Mesodermal cell (in vitro differentiated cells): Measurements from ENCODE around the gene GDPD5.

Experiments used
- H3K27ac ChIP-seq: 2 replicates; pipeline ENCODE4 v1.7.0; 2013; ENCODE audit warnings: mild to moderate bottlenecking, low read depth, low read length, moderate library complexity; ENCODE audit not compliant: severe bottlenecking
- H3K36me3 ChIP-seq: 2 replicates; pipeline ENCODE4 v1.7.1; 2013; ENCODE audit warnings: mild to moderate bottlenecking, low read length, moderate library complexity; ENCODE audit not compliant: control insufficient read depth, insufficient read depth
- H3K4me1 ChIP-seq: one replicate; pipeline ENCODE4 v1.7.1; 2013; ENCODE audit warnings: mild to moderate bottlenecking, low read length; ENCODE audit not compliant: insufficient read depth, control insufficient read depth, poor library complexity, severe bottlenecking
- H3K4me3 ChIP-seq: 2 replicates; pipeline ENCODE4 v1.7.0; 2013; ENCODE audit warnings: low read length, control low read depth, mild to moderate bottlenecking; ENCODE audit not compliant: insufficient read depth, poor library complexity, severe bottlenecking; ENCODE audit errors: extremely low read depth
- H3K9me3 ChIP-seq: 2 replicates; pipeline ENCODE4 v1.7.1; 2013; ENCODE audit warnings: mild to moderate bottlenecking, low read length, moderate library complexity; ENCODE audit not compliant: control insufficient read depth
- WGBS, 2 experiments: methylation state at CpG; one replicate each; pipeline ENCODE4 v1.1.5; 2013; ENCODE audit warnings: missing lambda C conversion rate in 2 of 2; ENCODE audit not compliant: insufficient coverage in 2 of 2; 5-methylcytosine and 5-hydroxymethylcytosine counted together

The GDPD5 gene

GRCh38 chr11:75522286-75523044 lies 3.3 kb downstream of the GDPD5 start:
- Histone ChIP-seq H3K9me3 (no peaks in the 10 kb centered on the region), H3K27ac (no peak overlapping the region), H3K4me1 (no peaks in the 10 kb centered on the region), H3K4me3 (no peak overlapping the region), H3K36me3 (no peaks in the 10 kb centered on the region)
- 90 to 91% methylated on average over 5 to 7 of the region's 7 CpGs for WGBS, 2 experiments

- H3K27ac ChIP-seq = no peak overlapping the region
- WGBS, 2 experiments = 91 to 96% methylated on average over 5 to 7 of the region's 7 CpGs
- H3K4me1 ChIP-seq = no peaks in the 10 kb centered on the region
- H3K36me3 ChIP-seq = no peaks in the 10 kb centered on the region
- H3K9me3 ChIP-seq = peaks cover 6% of the 10 kb centered on the region
- no peak overlapping the region for H3K4me3 ChIP-seq
Observed at GRCh38 chr11:75520688-75521087, 5.1 kb downstream of the GDPD5 start.

- no peaks in the 10 kb centered on the region for H3K36me3 ChIP-seq
- no peaks in the 10 kb centered on the region for H3K4me1 ChIP-seq
- H3K9me3 ChIP-seq = peaks cover 6% of the 10 kb centered on the region
- no peak overlapping the region for H3K27ac ChIP-seq
- no peak overlapping the region for H3K4me3 ChIP-seq
- WGBS, 2 experiments = 70 to 80% methylated on average over 4 to 8 of the region's 9 CpGs
Observed at GRCh38 chr11:75518771-75519653, 6.7 kb downstream of the GDPD5 start.

GRCh38 chr11:75518204-75518549 lies 7.6 kb downstream of the GDPD5 start:
- no peak overlapping the region for H3K27ac ChIP-seq
- 75 to 79% methylated on average over 2 to 3 of the region's 3 CpGs for WGBS, 2 experiments
- H3K36me3 ChIP-seq = no peaks in the 10 kb centered on the region
- H3K4me1 ChIP-seq = no peaks in the 10 kb centered on the region
- peaks cover 6% of the 10 kb centered on the region for H3K9me3 ChIP-seq
- H3K4me3 ChIP-seq = no peak overlapping the region

- H3K36me3 ChIP-seq = no peaks in the 10 kb centered on the region
- no peak overlapping the region for H3K4me3 ChIP-seq
- no peak overlapping the region for H3K27ac ChIP-seq
- no peaks in the 10 kb centered on the region for H3K4me1 ChIP-seq
- WGBS, 2 experiments = 92 to 97% methylated on average over 5 to 6 of the region's 7 CpGs
- H3K9me3 ChIP-seq = peaks cover 6% of the 10 kb centered on the region
Observed at GRCh38 chr11:75516886-75517285, 8.9 kb downstream of the GDPD5 start.

- no peak overlapping the region for H3K27ac ChIP-seq
- H3K9me3 ChIP-seq = peaks cover 6% of the 10 kb centered on the region
- no peak overlapping the region for H3K4me3 ChIP-seq
- no peaks in the 10 kb centered on the region for H3K36me3 ChIP-seq
- H3K4me1 ChIP-seq = no peaks in the 10 kb centered on the region
- 95 to 97% methylated on average over 3 of the region's 3 CpGs for WGBS, 2 experiments
Observed at GRCh38 chr11:75516140-75516539, 9.6 kb downstream of the GDPD5 start.

- Histone ChIP-seq H3K9me3 (peaks cover 6% of the 10 kb centered on the region), H3K4me1 (no peaks in the 10 kb centered on the region), H3K36me3 (no peaks in the 10 kb centered on the region), H3K27ac (no peak overlapping the region), H3K4me3 (no peak overlapping the region)
Observed at GRCh38 chr11:75514596-75514995, 11.1 kb downstream of the GDPD5 start.

GRCh38 chr11:75513250-75513649 lies 12.5 kb downstream of the GDPD5 start:
- no peaks in the 10 kb centered on the region for H3K36me3 ChIP-seq
- H3K4me3 ChIP-seq = no peak overlapping the region
- H3K27ac ChIP-seq = no peak overlapping the region
- peaks cover 6% of the 10 kb centered on the region for H3K9me3 ChIP-seq
- 90 to 99% methylated on average over 3 to 5 of the region's 5 CpGs for WGBS, 2 experiments
- no peaks in the 10 kb centered on the region for H3K4me1 ChIP-seq

- H3K27ac ChIP-seq = no peak overlapping the region
- 86 to 92% methylated on average over 2 to 3 of the region's 5 CpGs for WGBS, 2 experiments
- no peaks in the 10 kb centered on the region for H3K36me3 ChIP-seq
- H3K9me3 ChIP-seq = no peaks in the 10 kb centered on the region
- no peak overlapping the region for H3K4me3 ChIP-seq
- no peaks in the 10 kb centered on the region for H3K4me1 ChIP-seq
Observed at GRCh38 chr11:75510723-75511019, 15.1 kb downstream of the GDPD5 start.

- no peak overlapping the region for H3K27ac ChIP-seq
- WGBS, 2 experiments = 86 to 91% methylated on average over 7 to 8 of the region's 9 CpGs
Observed at GRCh38 chr11:75510004-75510722, 15.6 kb downstream of the GDPD5 start.

More at GRCh38 chr11:75510004-75510722, 15.6 kb downstream of the GDPD5 start:
- no peaks in the 10 kb centered on the region for H3K9me3 ChIP-seq
- H3K4me1 ChIP-seq = no peaks in the 10 kb centered on the region
- no peak overlapping the region for H3K4me3 ChIP-seq
- no peaks in the 10 kb centered on the region for H3K36me3 ChIP-seq
